Measurements from ENCODE around the gene CYBC1. TPM values are rescaled to one million over a fixed set of nuclear protein-coding genes. Genes with fewer than 3 reads are reported as not detected.
"Not testable (repeated sequence)": the region's sequence is repeated elsewhere in the genome, so short reads cannot be mapped to it uniquely, and the experiment has no call there.

The CYBC1 gene
- total and polyA plus RNA-seq, 9 of the 15 experiments (the other 6 are each of a cell fraction or from before 2014, with no cell fraction given) = 1.3 to 71.8 (median 49.9) TPM

DNA sequence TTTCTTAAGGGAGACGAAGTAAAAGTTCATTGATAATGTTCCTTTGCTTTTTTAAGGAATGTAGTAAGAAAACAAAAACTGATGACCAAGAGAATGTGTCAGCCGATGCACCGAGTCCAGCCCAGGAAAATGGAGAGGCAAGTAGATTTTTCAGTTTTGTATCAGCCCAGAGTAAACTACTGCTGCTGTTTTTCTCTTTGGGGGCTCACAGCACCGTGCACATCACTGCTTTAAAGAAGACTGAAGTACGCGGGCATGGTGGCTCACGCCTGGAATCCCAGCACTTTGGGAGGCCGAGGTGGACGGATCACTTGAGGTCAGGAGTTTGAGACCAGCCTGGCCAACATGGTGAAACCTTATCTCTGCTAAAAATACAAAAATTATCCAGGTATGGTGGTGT is 9.4 kb upstream of the CYBC1 start:
- H3K4me1 ChIP-seq (replicated peaks in 1 of 2; ENCODE audit: control insufficient read depth in 2 of 2, insufficient read depth in 2 of 2, low read length in 2 of 2) = peaks cover 65 to 79% of the 10 kb centered on the region in 2 experiments
- FAIRE-seq = not testable (repeated sequence)

DNA sequence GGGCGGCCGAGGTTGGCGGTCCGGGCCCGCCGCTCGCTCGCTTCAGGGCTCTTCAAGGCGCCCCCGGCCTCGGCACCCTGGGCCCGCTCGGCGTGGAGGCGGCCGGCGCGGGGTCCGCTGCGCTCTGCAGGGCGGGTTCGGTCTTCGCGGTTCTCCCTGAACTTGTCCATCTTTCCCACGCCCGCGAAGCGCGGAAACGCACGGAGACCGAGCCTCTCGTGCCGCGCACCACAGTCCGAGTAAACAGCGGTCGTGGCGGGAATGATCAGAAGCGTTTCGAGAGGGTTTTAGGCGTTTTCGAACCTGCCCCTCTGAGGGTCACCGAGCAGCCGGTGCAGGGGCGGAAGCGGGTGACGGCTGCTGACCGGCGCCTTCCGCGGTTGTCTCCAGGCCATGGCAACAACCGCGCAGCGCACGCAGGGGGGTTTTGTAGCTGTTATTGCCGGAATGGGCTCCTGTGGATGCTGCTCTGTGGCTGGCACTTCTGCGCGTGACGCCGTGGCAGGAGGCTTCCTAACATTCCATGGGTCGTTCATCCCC is 8.4 kb upstream of the CYBC1 start:
- Histone ChIP-seq H4K20me1 (replicated peaks; ENCODE audit: control insufficient read depth, insufficient read depth, low read length) (no peaks in the 10 kb centered on the region), H3K4me1 (replicated peaks in 1 of 2; ENCODE audit: control insufficient read depth in 2 of 2, insufficient read depth in 2 of 2, low read length in 2 of 2) (peaks cover 57 to 69% of the 10 kb centered on the region in 2 experiments), H3K9me3 (replicated peaks; ENCODE audit: control insufficient read depth, insufficient read depth, low read depth, low read length) (no peaks in the 10 kb centered on the region), H3K9ac (ENCODE audit: insufficient read depth in 1 of 2, low read depth in 2 of 2, low read length in 2 of 2) (peak overlapping the region; percentile 96 to 97), H2AFZ (ENCODE audit: low read depth, low read length) (peak overlapping the region; percentile 32), H3K79me2 (ENCODE audit: control insufficient read depth, insufficient read depth, low read length) (peaks cover 51% of the 10 kb centered on the region), H3K27me3 (ENCODE audit: control insufficient read depth in 2 of 2, insufficient read depth in 2 of 2, low read length in 2 of 2) (no peaks in the 10 kb centered on the region; a peak in 1 of 5 replicates), H3K9me1 (ENCODE audit: control insufficient read depth, insufficient read depth, low read length) (peaks cover 6% of the 10 kb centered on the region), H3K4me2 (ENCODE audit: insufficient read depth, low read length) (peak overlapping the region; percentile 89), H3K36me3 (ENCODE audit: control insufficient read depth, insufficient read depth, low read length) (peaks cover 39% of the 10 kb centered on the region), H3K4me3 (peak overlapping the region; percentile 83), H3K27ac (ENCODE audit: extremely low read depth, low read depth, low read length) (peak overlapping the region; percentile 97)
- under 1% methylated on average over 57 of the region's 62 CpGs for WGBS (ENCODE audit: insufficient coverage, low coverage, missing lambda C conversion rate)
- intact Hi-C loops (cut with micrococcal nuclease) = loop anchor here (1.0 to 5.0 kb wide), 3 partner anchors 33 to 93 kb away; partner anchors contain the start of gene FOXK2
- CTCF ChIA-PET (ENCODE audit: low intra/inter-chr PET ratio) = no interaction called here
- BruUV-seq (replicated peaks) = TSS peak; percentile 43
- ATAC-seq (peak; percentile 1; the same call in 2 of the 3 replicates), DNase-seq (ENCODE audit: extremely low read depth in 1 of 4, low spot score in 3 of 4) (peak in 1 of 4 experiments; percentile 46), FAIRE-seq (no peak)
- POLR2A ChIA-PET = interaction anchor here (0.6 to 1.0 kb wide), 5 partner anchors 8 to 61 kb away, joined by 3 to 4 read pairs (median 3); partner anchors contain the start of gene FOXK2
- in situ Hi-C loops (cut with MboI) = no loop called here
- TF ChIP-seq CREBBP (IDR thresholded peaks at IDR 0.05; ENCODE audit: low read depth, low read length) = no peak
- TF ChIP-seq BCOR (IDR thresholded peaks at IDR 0.05) = no peak
- TF ChIP-seq, protein P1, sequence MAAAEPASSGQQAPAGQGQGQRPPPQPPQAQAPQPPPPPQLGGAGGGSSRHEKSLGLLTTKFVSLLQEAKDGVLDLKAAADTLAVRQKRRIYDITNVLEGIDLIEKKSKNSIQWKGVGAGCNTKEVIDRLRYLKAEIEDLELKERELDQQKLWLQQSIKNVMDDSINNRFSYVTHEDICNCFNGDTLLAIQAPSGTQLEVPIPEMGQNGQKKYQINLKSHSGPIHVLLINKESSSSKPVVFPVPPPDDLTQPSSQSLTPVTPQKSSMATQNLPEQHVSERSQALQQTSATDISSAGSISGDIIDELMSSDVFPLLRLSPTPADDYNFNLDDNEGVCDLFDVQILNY (CRISPR knock-in tag; IDR thresholded peaks at IDR 0.05) = 0 out of 2 replicates have a peak, but pooled peaks have one; percentile 51
- TF ChIP-seq ATF1 (CRISPR knock-in tag; IDR thresholded peaks at IDR 0.05) = no peak
- TF ChIP-seq ATF1 (tag; IDR thresholded peaks at IDR 0.05) = no peak
- no peak for TF ChIP-seq E2F3 (CRISPR knock-in tag; IDR thresholded peaks at IDR 0.05)
- peak; percentile 9; the same call in 1 of the 2 replicates for TF ChIP-seq ZNF263 (CRISPR knock-in tag; IDR thresholded peaks at IDR 0.05; ENCODE audit: borderline replicate concordance)
- TF ChIP-seq POLR2G (IDR thresholded peaks at IDR 0.05; ENCODE audit: low read depth, low read length) = peak; percentile 62
- TF ChIP-seq TOE1 (IDR thresholded peaks at IDR 0.05; ENCODE audit: borderline replicate concordance) = no peak
- peak; percentile 67; the same call in 1 of the 2 replicates for TF ChIP-seq TOE1 (CRISPR knock-in tag; IDR thresholded peaks at IDR 0.05; ENCODE audit: borderline replicate concordance, low read depth)
- TF ChIP-seq, protein P2, sequence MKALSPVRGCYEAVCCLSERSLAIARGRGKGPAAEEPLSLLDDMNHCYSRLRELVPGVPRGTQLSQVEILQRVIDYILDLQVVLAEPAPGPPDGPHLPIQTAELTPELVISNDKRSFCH (CRISPR knock-in tag; IDR thresholded peaks at IDR 0.05) = no peak
- TF ChIP-seq, protein P2 (tag; IDR thresholded peaks at IDR 0.05) = 0 out of 2 replicates have a peak, but pooled peaks have one; percentile 20
- TF ChIP-seq RBBP5 (IDR thresholded peaks at IDR 0.05; ENCODE audit: borderline replicate concordance, insufficient read depth, low read length, poor library complexity, severe bottlenecking) = peak; percentile 25
- TF ChIP-seq ZNF24 (IDR thresholded peaks at IDR 0.05) = 0 out of 2 replicates have a peak, but pooled peaks have one; percentile 2

More for the DNA sequence above, 9.4 kb upstream of the CYBC1 start:
- in situ Hi-C loops (cut with MboI); H3K27ac ChIP-seq (ENCODE audit: extremely low read depth, low read depth, low read length); H2AFZ ChIP-seq (ENCODE audit: low read depth, low read length); DNase-seq (ENCODE audit: extremely low read depth in 1 of 4, low spot score in 3 of 4); BruUV-seq (replicated peaks); H3K27me3 ChIP-seq (ENCODE audit: control insufficient read depth in 2 of 2, insufficient read depth in 2 of 2, low read length in 2 of 2); H3K9me3 ChIP-seq (replicated peaks; ENCODE audit: control insufficient read depth, insufficient read depth, low read depth, low read length); H4K20me1 ChIP-seq (replicated peaks; ENCODE audit: control insufficient read depth, insufficient read depth, low read length); H3K9me1 ChIP-seq (ENCODE audit: control insufficient read depth, insufficient read depth, low read length); CTCF ChIA-PET (ENCODE audit: low intra/inter-chr PET ratio); ATAC-seq: not testable (repeated sequence)
- 80% methylated on average over 9 of the region's 9 CpGs for WGBS (ENCODE audit: insufficient coverage, low coverage, missing lambda C conversion rate)
- H3K79me2 ChIP-seq (ENCODE audit: control insufficient read depth, insufficient read depth, low read length) = peaks cover 61% of the 10 kb centered on the region
- peak overlapping the region; percentile 83 for H3K4me3 ChIP-seq
- POLR2A ChIA-PET = interaction anchor here (0.6 to 1.0 kb wide), 3 partner anchors 8 to 13 kb away, joined by 3 read pairs; no protein-coding TSS in a partner anchor
- H3K9ac ChIP-seq (ENCODE audit: insufficient read depth in 1 of 2, low read depth in 2 of 2, low read length in 2 of 2) = peak overlapping the region; percentile 46 to 96; a peak in 2 of 4 replicates
- peaks cover 49% of the 10 kb centered on the region for H3K36me3 ChIP-seq (ENCODE audit: control insufficient read depth, insufficient read depth, low read length)
- peak overlapping the region; percentile 89 for H3K4me2 ChIP-seq (ENCODE audit: insufficient read depth, low read length)
- intact Hi-C loops (cut with micrococcal nuclease) = loop anchor here (5.0 kb wide), 2 partner anchors 32 to 92 kb away; no protein-coding TSS in a partner anchor

All from K562 (cell line).